ENCODE results near the gene KDM1A. TPM values are rescaled to one million over a fixed set of nuclear protein-coding genes. Genes with fewer than 3 reads are reported as not detected.

Gene KDM1A
- total RNA-seq, 2 experiments from 2014 or later: 38.3 to 42.4 TPM

- Histone ChIP-seq H3K4me1 (ENCODE audit: insufficient read depth, low read length) (no peaks in the 10 kb centered on the region), H3K27me3 (ENCODE audit: control insufficient read depth in 1 of 2, insufficient read depth in 2 of 2, low read length in 2 of 2) (no peaks in the 10 kb centered on the region), H3K9me3 (ENCODE audit: control insufficient read depth in 1 of 2, insufficient read depth in 1 of 2, low read length in 2 of 2) (no peaks in the 10 kb centered on the region), H3K36me3 (ENCODE audit: insufficient read depth, low read length) (peaks cover 61% of the 10 kb centered on the region), H3K27ac (ENCODE audit: low read depth in 1 of 2, low read length in 2 of 2) (no peak overlapping the region), H3K4me3 (ENCODE audit: low read length) (no peak overlapping the region)
- H3K27ac Mint-ChIP-seq: no peak overlapping the region
- POLR2A ChIA-PET: no interaction called here
- intact Hi-C loops (cut with DNase I, micrococcal nuclease): loop anchor here in 1 of 2 experiments (10.0 kb wide), 1 partner anchor 182 kb away; no protein-coding TSS in a partner anchor
- H3K9me3 Mint-ChIP-seq: no peaks in the 10 kb centered on the region
- DNase-seq (no peak), ATAC-seq (ENCODE audit: poor library complexity) (no peak)
- CTCF ChIA-PET: interaction anchor here (1.8 kb wide), 1 partner anchor 92 kb away, joined by 7 read pairs; no protein-coding TSS in a partner anchor
- H3K36me3 Mint-ChIP-seq (ENCODE audit: low read depth): peaks cover 54% of the 10 kb centered on the region
- H3K4me3 Mint-ChIP-seq: no peak overlapping the region
- H3K4me1 Mint-ChIP-seq (ENCODE audit: low read depth): no peaks in the 10 kb centered on the region
- TF ChIP-seq CTCF (IDR thresholded peaks at IDR 0.05): no peak
- no peaks in the 10 kb centered on the region for H3K27me3 Mint-ChIP-seq
Observed at GRCh38 chr1:23092447-23092846, 73.2 kb downstream of the KDM1A start.

- peaks cover 37% of the 10 kb centered on the region for H3K4me1 Mint-ChIP-seq (ENCODE audit: low read depth)
- H3K4me3 Mint-ChIP-seq: no peak overlapping the region
- ChIA-PET CTCF (interaction anchor here (4.7 kb wide), 1 partner anchor 87 kb away, joined by 160 read pairs; no protein-coding TSS in a partner anchor), POLR2A (no interaction called here)
- peaks cover 19% of the 10 kb centered on the region for H3K36me3 Mint-ChIP-seq (ENCODE audit: low read depth)
- Histone ChIP-seq H3K4me1 (ENCODE audit: insufficient read depth, low read length) (peaks cover 21% of the 10 kb centered on the region), H3K27me3 (ENCODE audit: control insufficient read depth in 1 of 2, insufficient read depth in 2 of 2, low read length in 2 of 2) (no peaks in the 10 kb centered on the region), H3K36me3 (ENCODE audit: insufficient read depth, low read length) (peaks cover 23% of the 10 kb centered on the region), H3K4me3 (ENCODE audit: low read length) (no peak overlapping the region), H3K27ac (ENCODE audit: low read depth in 1 of 2, low read length in 2 of 2) (no peak overlapping the region), H3K9me3 (ENCODE audit: control insufficient read depth in 1 of 2, insufficient read depth in 1 of 2, low read length in 2 of 2) (no peaks in the 10 kb centered on the region)
- no peak overlapping the region for H3K27ac Mint-ChIP-seq
- no peak for ATAC-seq (ENCODE audit: poor library complexity)
- no peaks in the 10 kb centered on the region for H3K27me3 Mint-ChIP-seq
- no peaks in the 10 kb centered on the region for H3K9me3 Mint-ChIP-seq
- no peak for DNase-seq
- no peak for TF ChIP-seq CTCF (IDR thresholded peaks at IDR 0.05)
- intact Hi-C loops (cut with DNase I, micrococcal nuclease): loop anchor here (5.0 to 10.0 kb wide), 2 partner anchors 177 to 305 kb away; no protein-coding TSS in a partner anchor
Observed at GRCh38 chr1:23097316-23097715, 78.0 kb downstream of the KDM1A start.

- Histone ChIP-seq H3K36me3 (ENCODE audit: insufficient read depth, low read length) (peaks cover 10% of the 10 kb centered on the region), H3K27ac (ENCODE audit: low read depth in 1 of 2, low read length in 2 of 2) (no peak overlapping the region), H3K4me1 (ENCODE audit: insufficient read depth, low read length) (peaks cover 30% of the 10 kb centered on the region), H3K27me3 (ENCODE audit: control insufficient read depth in 1 of 2, insufficient read depth in 2 of 2, low read length in 2 of 2) (no peaks in the 10 kb centered on the region), H3K9me3 (ENCODE audit: control insufficient read depth in 1 of 2, insufficient read depth in 1 of 2, low read length in 2 of 2) (no peaks in the 10 kb centered on the region), H3K4me3 (ENCODE audit: low read length) (no peak overlapping the region)
- CTCF ChIA-PET: interaction anchor here (1.1 to 4.7 kb wide), 18 partner anchors 10 to 91 kb away, joined by 3 to 160 read pairs (median 6); partner anchors contain the start of gene LUZP1
- intact Hi-C loops (cut with DNase I, micrococcal nuclease): loop anchor here (1.0 to 10.0 kb wide), 4 partner anchors 70 to 304 kb away; partner anchors contain the start of gene LUZP1 (in 1 of the 2)
- Mint-ChIP-seq H3K36me3 (ENCODE audit: low read depth) (peaks cover 13% of the 10 kb centered on the region), H3K27ac (no peak overlapping the region), H3K4me3 (peak overlapping the region; percentile 2), H3K27me3 (no peaks in the 10 kb centered on the region), H3K4me1 (ENCODE audit: low read depth) (peaks cover 48% of the 10 kb centered on the region), H3K9me3 (no peaks in the 10 kb centered on the region)
- ATAC-seq (ENCODE audit: poor library complexity) (peak; percentile 66), DNase-seq (peak; percentile 44 to 85 (median 53))
- peak; percentile 81 for TF ChIP-seq CTCF (IDR thresholded peaks at IDR 0.05)
- POLR2A ChIA-PET: interaction anchor here (0.7 to 3.1 kb wide), 5 partner anchors 9 to 86 kb away, joined by 4 to 38 read pairs (median 5); no protein-coding TSS in a partner anchor
Observed at GRCh38 chr1:23098463-23099170, 79.3 kb downstream of the KDM1A start.
